ENCODE data around the gene VAV2. TPM values are rescaled to one million over a fixed set of nuclear protein-coding genes. Genes with fewer than 3 reads are reported as not detected.

The VAV2 gene
- total RNA-seq, 2 experiments from 2014 or later: 4.7 to 6.4 TPM

DNA sequence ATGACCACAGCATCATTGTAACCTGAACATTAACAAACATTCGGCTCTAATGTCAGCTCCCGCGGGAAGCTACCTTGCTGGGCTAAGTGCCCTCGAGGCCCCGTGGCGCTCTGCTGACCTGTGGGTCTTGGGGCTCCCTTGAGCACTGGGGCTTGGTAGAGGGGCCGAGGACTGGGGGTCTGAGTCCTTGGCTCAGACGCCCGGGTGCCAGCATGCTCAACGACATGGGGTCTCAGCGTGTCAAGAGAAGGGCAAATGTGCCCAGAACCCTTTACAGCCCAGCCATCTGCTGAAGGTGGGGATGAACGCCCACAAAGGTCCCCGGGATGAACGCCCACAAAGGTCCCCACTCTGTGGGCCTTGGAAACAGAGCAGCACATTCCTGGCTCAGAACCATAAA lies 214.3 kb downstream of the VAV2 start:
- Mint-ChIP-seq H3K27ac (no peak overlapping the region), H3K27me3 (no peaks in the 10 kb centered on the region), H3K4me1 (no peaks in the 10 kb centered on the region), H3K4me3 (no peak overlapping the region), H3K36me3 (no peaks in the 10 kb centered on the region), H3K9me3 (no peaks in the 10 kb centered on the region)
- no peak for ATAC-seq (ENCODE audit: low read depth)
- POLR2A ChIA-PET: no interaction called here
- no peak for DNase-seq

DNA sequence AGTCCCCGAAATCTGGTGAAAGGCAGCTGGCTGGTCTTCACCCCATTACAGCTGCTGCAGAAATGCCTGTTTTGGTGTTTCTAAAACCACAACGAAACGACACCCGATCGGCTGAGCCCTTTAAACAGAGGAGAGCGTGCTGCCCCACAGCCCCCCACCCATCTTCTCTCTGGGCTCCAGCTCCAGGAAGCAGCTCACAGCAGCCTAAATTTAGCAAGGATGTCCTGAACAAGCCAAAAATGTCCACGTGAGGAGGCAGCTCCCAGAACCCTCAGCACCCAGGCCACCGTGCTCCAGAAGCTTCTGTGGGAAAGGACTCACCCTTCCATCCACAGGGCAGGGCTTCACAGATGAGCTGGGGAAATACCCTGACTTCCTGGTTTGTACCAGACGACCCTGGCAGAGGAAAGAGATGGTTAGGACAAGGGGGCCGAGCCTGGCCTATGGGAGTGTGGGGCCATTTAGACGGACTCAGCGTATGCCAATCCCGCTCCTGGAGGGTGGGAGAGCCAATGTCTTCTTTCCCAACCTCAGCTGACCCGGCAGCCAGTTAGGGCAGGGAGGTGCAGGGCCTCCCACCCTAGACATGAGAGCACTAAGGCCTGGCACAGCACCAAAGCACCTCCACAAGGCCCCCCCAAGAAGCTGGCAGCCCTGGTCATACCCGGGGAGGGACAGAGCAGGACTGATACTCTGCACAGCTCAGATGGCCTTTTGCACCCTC lies 214.9 kb downstream of the VAV2 start:
- DNase-seq: no peak
- H3K36me3 Mint-ChIP-seq: no peaks in the 10 kb centered on the region
- H3K27me3 Mint-ChIP-seq: no peaks in the 10 kb centered on the region
- no peaks in the 10 kb centered on the region for H3K9me3 Mint-ChIP-seq
- H3K4me1 Mint-ChIP-seq: no peaks in the 10 kb centered on the region
- POLR2A ChIA-PET: no interaction called here
- no peak overlapping the region for H3K4me3 Mint-ChIP-seq
- ATAC-seq (ENCODE audit: low read depth): no peak
- no peak overlapping the region for H3K27ac Mint-ChIP-seq

DNA sequence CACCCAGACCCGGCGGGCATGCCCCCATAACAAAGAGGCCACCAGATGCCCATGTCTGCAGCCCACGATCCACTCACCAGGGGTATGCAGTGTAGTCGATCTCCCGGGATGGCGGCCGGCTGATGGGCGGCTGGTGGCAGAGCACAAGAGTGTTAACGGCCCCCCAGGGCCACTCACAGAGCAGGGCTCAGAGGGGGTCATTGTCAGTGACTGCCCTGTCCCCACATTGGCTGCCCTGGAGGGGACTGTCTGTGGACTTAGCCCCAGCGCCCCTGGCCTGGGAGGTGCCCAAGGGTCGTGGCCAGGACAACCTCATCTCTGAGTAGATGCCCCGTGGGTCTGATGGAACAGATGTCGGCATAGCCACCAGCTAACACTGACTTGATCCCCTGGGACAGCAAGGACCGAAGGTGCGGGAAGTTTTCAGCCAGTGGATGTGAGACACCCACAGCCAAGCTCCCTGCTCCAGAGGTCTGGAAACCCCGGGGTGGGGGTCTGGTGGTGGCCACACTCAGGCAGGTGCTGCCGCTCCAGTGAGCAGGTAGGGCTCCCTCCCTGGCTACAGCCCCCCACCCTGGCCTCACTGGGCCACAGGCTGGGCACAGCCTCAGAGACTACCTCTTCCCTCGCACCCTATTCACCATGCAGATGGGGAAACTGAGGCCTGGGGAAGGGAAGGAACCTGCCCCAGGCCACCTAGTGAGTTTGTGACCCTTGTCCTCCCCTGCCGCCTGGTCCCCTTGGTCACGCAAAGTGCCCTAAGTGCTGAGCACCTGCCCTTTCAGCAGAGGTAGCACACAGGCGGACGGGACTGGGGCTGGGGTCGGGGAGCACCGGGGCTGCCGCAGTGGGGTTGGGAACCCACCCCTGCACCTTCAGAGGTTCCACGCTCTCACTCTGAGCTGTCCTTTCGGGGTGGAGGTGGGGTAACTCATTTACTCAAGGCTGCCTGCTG lies 215.9 kb downstream of the VAV2 start:
- Mint-ChIP-seq H3K4me1 (no peaks in the 10 kb centered on the region), H3K36me3 (no peaks in the 10 kb centered on the region), H3K4me3 (no peak overlapping the region), H3K9me3 (no peaks in the 10 kb centered on the region), H3K27ac (no peak overlapping the region), H3K27me3 (no peaks in the 10 kb centered on the region)
- no peak for DNase-seq
- POLR2A ChIA-PET: no interaction called here
- ATAC-seq (ENCODE audit: low read depth): no peak

DNA sequence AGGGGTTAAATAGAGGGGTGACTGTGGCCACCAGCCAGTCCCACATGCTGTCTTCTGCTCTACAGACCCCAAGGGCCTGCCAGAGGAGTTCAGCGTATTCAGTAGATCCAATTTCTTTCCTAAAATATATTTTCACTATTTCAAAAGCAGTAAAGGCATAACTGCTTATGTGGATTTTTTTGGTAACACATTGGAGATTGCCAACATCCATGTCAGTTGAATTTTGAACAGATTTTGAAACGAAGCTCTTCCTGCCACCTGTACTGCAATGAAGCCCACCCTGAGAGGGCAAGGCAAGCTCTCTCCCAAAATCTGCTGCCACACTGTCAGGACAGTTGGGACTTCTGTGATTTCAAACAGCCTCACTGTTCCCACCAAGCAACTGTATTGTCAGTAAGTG lies 216.8 kb downstream of the VAV2 start:
- Mint-ChIP-seq H3K36me3 (no peaks in the 10 kb centered on the region), H3K9me3 (no peaks in the 10 kb centered on the region), H3K4me3 (no peak overlapping the region), H3K4me1 (no peaks in the 10 kb centered on the region), H3K27ac (no peak overlapping the region), H3K27me3 (no peaks in the 10 kb centered on the region)
- POLR2A ChIA-PET: no interaction called here
- ATAC-seq (ENCODE audit: low read depth) (no peak), DNase-seq (no peak)

DNA sequence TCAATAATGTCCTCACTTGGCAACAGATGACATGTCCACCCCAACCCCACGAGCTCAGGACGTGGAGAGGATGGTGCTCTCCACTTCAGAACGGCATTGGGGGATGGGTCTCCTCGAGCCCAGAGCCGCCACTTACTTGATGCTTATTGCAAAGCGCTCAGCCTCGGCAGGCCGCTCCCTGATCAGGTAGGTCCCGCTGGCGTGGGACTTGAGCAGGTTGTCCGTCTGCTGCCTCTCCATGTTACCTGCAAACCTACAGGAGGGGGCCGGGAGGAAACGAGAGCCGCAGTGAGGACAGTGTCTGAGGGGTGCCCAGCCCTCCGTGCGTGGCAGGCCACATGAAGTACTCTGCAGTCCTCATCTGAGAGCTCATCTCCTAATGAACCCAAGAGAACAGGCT lies 217.3 kb downstream of the VAV2 start:
- no peaks in the 10 kb centered on the region for H3K36me3 Mint-ChIP-seq
- no peaks in the 10 kb centered on the region for H3K27me3 Mint-ChIP-seq
- no peaks in the 10 kb centered on the region for H3K9me3 Mint-ChIP-seq
- no peak overlapping the region for H3K4me3 Mint-ChIP-seq
- H3K4me1 Mint-ChIP-seq: no peaks in the 10 kb centered on the region
- POLR2A ChIA-PET: no interaction called here
- DNase-seq: no peak
- ATAC-seq (ENCODE audit: low read depth): no peak
- no peak overlapping the region for H3K27ac Mint-ChIP-seq

DNA sequence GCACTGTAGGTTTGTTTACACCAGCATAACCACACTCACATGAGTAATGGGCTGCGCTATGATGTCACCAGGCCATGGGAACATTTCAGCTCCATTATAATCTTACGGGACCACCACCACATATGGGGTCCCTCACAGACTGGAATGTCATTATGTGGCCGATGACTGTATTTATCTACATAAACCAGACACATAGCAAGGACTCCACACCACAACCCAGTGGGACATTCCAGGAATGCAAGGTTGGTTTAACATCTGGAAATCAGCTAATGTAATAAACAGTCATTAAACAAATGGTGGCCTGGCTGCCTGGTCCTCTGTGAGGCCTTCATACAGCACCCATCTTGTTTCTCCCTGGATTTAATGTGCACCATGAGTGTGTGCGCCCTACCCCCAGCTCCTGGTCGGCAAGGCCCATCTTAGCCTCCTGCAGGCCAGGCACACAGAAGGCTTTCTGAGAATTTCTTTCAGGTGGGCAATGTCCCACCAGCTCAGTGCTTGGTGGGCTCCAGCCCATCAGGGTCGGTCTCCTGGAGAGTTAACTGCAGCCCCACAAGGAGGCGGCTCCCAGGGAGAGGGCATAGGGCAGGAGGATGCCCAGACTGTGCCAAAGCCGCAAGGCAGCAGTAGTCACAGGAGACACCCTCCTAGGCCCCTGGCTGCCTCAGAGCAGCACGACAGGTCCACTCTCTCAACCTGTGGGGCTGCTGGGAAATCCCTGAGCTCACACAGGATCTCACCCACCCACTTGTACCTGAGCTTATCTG lies 218.1 kb downstream of the VAV2 start:
- Mint-ChIP-seq H3K27ac (no peak overlapping the region), H3K36me3 (no peaks in the 10 kb centered on the region), H3K4me1 (no peaks in the 10 kb centered on the region), H3K27me3 (no peaks in the 10 kb centered on the region), H3K9me3 (no peaks in the 10 kb centered on the region), H3K4me3 (no peak overlapping the region)
- ATAC-seq (ENCODE audit: low read depth) (no peak), DNase-seq (peak; percentile 25)
- POLR2A ChIA-PET: interaction anchor here (0.6 kb wide), 1 partner anchor 223 kb away, joined by 5 read pairs; no protein-coding TSS in a partner anchor

DNA sequence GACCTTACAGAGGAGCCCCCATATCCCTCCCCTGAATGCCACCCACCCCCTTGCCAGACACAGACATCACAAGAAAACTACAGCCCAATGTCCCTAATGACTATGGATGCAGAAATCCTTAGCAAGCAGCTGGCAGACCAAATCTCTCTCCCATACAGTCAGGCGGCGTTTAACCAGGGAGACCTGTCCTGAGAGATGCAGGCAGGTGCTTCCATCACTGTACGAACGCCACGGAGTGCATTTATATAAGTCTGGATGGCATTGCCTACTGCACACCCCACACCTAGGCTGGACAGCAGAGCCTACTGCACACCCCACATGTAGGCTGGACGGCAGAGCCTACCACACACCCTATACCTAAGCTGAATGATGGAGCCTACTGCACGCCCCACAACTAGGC lies 219.5 kb downstream of the VAV2 start:
- DNase-seq (peak; percentile 10), ATAC-seq (ENCODE audit: low read depth) (no peak)
- POLR2A ChIA-PET: no interaction called here
- Mint-ChIP-seq H3K27me3 (no peaks in the 10 kb centered on the region), H3K4me1 (no peaks in the 10 kb centered on the region), H3K36me3 (no peaks in the 10 kb centered on the region), H3K27ac (no peak overlapping the region), H3K4me3 (no peak overlapping the region), H3K9me3 (no peaks in the 10 kb centered on the region)

DNA sequence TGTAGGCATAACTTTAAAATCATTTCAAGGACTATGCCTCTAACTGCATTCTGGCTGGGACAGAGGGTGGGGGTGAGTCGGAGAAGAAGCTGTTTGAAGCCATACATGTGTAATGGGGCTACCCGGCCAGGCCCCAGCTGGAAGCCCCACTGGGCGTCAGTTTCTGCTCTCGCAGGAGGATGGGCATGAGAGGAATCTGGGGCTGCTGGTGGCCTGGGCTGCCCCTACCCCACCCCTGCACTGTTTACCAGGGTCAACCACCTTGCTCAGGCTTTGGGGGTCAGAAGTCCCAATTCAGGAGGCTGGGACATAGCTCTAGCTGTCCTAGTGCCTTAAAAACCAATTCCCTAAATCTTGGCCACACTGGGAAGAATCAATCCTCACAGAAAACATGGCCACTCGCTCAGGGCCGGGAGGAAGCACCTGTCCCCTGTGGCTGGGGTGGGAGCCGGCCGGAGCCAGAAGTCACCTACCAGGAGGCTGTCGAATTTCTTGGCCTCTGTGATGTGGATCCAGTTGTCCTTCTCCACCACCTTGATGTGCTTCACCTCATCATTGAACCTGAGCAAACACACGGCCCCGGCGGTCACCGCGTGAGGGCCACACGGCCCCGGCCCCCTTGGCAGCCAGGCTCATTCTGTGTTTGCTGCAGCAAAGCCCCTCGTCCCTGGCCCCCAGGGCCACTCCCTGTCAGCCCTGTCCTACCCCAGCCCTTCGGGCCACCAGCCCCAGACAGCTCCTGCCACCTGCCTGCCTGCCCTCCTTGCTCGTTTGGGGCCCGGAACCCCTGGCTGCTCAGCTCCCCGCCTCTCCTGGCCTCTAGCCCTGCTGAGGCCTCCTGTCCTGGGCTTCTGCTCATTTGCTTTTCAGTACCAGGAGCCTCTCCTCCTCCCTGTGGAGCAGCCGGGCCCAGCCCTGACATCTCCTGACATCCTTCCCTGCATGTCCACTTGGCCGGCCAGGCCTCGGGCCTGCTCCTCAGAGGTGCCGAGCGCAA lies 220.3 kb downstream of the VAV2 start:
- ATAC-seq (ENCODE audit: low read depth): no peak
- Mint-ChIP-seq H3K9me3 (peaks cover under 1% of the 10 kb centered on the region), H3K27me3 (no peaks in the 10 kb centered on the region), H3K4me3 (no peak overlapping the region), H3K36me3 (no peaks in the 10 kb centered on the region), H3K27ac (no peak overlapping the region), H3K4me1 (no peaks in the 10 kb centered on the region)
- DNase-seq: peak; percentile 19
- POLR2A ChIA-PET: no interaction called here

DNA sequence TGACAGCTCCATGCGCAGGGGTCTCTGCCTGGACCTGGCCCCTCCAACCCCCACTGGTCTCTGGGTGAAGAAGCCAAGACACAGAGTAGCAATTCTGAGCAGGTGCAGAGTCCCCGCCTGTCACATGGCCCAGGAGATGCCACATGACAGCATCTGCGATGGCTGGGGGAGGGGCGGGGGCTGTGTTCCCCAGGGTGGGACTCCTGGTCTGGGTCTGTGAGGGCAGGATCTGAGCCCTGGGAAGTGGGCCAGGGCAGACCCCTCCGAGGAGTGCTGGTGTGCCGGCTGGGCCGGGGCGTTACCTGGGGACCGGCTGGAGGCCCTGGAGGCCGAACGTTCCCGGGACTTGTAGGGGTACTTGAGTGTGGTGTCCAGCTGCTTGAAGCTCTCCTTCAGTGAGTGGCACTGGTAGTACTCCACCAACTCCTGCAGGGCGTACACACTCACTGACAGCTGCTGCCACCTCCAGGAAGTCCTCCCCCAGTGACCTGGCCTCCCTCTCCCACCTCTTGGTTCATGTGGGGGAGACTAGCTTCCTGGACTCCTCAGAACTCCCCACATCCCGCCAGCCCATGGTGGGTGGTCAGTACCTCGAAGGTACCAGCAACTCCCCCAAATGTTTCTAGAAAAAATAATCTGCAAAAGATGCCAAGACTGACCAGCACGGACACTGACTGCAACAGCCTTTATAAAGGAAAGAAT lies 221.9 kb downstream of the VAV2 start:
- Mint-ChIP-seq H3K27ac (no peak overlapping the region), H3K4me1 (no peaks in the 10 kb centered on the region)

DNA sequence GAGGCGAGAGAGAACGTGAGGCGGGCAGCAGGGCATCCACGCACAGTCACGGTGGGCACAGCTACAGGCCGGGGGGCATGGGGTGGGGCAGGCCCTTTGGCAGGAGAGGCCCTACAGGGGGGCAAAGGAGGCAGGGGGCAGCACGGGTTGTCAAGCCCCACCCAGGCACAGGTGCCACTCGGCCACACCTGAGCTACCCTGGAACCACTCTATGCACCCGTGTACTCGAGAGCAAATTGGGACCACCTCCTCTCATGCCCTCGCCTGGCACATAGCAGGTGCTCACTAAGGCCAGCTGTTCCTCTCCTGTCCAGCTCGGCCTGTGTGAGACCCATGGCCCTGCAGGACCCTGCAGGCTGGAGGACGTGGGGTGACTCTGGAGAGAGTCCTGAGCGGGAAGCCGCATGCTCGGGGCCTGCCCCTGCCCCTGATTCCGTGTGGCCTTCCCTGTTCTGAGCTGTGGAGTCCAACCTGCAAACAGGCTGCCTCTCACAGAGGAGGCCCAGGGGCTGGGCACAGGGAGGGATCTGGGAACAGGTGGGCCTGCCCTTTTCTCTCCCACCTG lies 222.5 kb downstream of the VAV2 start:
- ATAC-seq (ENCODE audit: low read depth) (no peak), DNase-seq (peak; percentile 20)
- H3K36me3 Mint-ChIP-seq: no peaks in the 10 kb centered on the region
- H3K27me3 Mint-ChIP-seq: peaks cover under 1% of the 10 kb centered on the region
- peaks cover 8% of the 10 kb centered on the region for H3K9me3 Mint-ChIP-seq
- H3K4me3 Mint-ChIP-seq: no peak overlapping the region
- no peaks in the 10 kb centered on the region for H3K4me1 Mint-ChIP-seq
- POLR2A ChIA-PET: no interaction called here
- no peak overlapping the region for H3K27ac Mint-ChIP-seq

More for the DNA sequence above, 221.9 kb downstream of the VAV2 start:
- POLR2A ChIA-PET: no interaction called here
- H3K36me3 Mint-ChIP-seq: no peaks in the 10 kb centered on the region
- peaks cover 8% of the 10 kb centered on the region for H3K9me3 Mint-ChIP-seq
- peak; percentile 20 for DNase-seq
- ATAC-seq (ENCODE audit: low read depth): no peak
- H3K27me3 Mint-ChIP-seq: no peaks in the 10 kb centered on the region
- H3K4me3 Mint-ChIP-seq: no peak overlapping the region

DNA sequence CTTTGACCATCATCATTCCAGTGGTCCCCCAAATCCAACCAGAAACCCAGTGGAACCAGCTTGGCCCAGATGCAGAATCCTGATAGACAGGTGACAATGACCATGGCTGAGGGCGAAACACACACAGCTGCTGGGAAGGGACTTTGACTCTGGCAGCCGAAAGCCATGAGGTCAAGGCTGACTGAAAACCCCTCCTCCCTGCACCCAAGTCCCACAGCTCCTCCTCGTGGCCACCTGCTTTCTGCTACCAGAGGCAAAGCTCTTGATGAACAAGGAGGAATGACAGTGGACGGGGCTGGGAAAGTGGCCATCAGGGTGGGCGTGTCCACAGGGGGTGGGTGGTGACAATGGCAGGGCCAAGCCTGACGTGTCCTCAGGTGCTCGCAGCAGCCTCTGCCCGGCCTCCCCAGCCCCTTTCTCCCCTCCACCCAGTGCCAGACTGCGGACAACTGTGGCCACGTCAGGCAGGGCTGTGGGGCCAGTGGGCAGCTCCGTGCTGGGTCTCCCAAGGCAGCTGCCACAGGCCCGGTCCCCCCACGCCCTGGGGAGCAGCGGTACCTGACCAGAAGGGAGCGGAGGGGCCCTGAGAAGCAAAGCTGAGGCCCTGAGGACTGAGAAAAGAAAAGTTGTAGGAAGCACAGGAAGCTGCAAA lies 223.1 kb downstream of the VAV2 start:
- peaks cover 8% of the 10 kb centered on the region for H3K9me3 Mint-ChIP-seq

More for the DNA sequence above, 223.1 kb downstream of the VAV2 start:
- Mint-ChIP-seq H3K36me3 (no peaks in the 10 kb centered on the region), H3K4me1 (no peaks in the 10 kb centered on the region), H3K4me3 (no peak overlapping the region), H3K27ac (no peak overlapping the region), H3K27me3 (peaks cover 7% of the 10 kb centered on the region)
- ATAC-seq (ENCODE audit: low read depth) (no peak), DNase-seq (peak; percentile 19)
- POLR2A ChIA-PET: no interaction called here

All from activated naive CD8-positive, alpha-beta T cell treated with anti-CD3 and anti-CD28 coated beads, Interleukin-2, amount 10 ng/mL, durations not matched to agents 7 days and 5 days (primary cell).